SK-N-MC (cell line): ENCODE results near the gene GREB1.

Source experiments
- EZH2 ChIP-seq: fragments of 200-600 bp; sonication (generic); IDR thresholded peaks from one replicate; pipeline ENCODE4 v1.6.1; 2017; ENCODE audit warnings: antibody characterized with exemption
- FOXP2 ChIP-seq: optimal IDR thresholded peaks from 2 replicates; pipeline ENCODE3; 2011; ENCODE audit warnings: mild to moderate bottlenecking, moderate library complexity; ENCODE audit not compliant: insufficient read depth; ENCODE audit errors: extremely low read length, control extremely low read depth
- POLR2AphosphoS5 ChIP-seq: IDR thresholded peaks from 2 replicates; pipeline ENCODE4 v1.6.1; 2012; ENCODE audit warnings: mild to moderate bottlenecking, low read depth, low read length, borderline replicate concordance

- TF ChIP-seq EZH2 = no peak
- no peak for TF ChIP-seq POLR2AphosphoS5
- no peak for TF ChIP-seq FOXP2
These were observed 24.0 kb upstream of the GREB1 start for GRCh38 chr2:11509657-11510360.
